Activated CD8-positive, alpha-beta memory T cell treated with anti-CD3 and anti-CD28 coated beads for 1 hour (primary cell): ENCODE data around the gene BTD.
A peak's percentile ranks its signal among the peaks of the same experiment; 100 is the strongest.

ENCODE experiments used
- DNase-seq, 2 donors: peaks; one replicate each; pipeline ENCODE4 v3.0.0-alpha.2; 2020; ENCODE audit warnings: low read depth in 1 of 2; ENCODE audit errors: extremely low read depth in 1 of 2

Gene BTD

DNA sequence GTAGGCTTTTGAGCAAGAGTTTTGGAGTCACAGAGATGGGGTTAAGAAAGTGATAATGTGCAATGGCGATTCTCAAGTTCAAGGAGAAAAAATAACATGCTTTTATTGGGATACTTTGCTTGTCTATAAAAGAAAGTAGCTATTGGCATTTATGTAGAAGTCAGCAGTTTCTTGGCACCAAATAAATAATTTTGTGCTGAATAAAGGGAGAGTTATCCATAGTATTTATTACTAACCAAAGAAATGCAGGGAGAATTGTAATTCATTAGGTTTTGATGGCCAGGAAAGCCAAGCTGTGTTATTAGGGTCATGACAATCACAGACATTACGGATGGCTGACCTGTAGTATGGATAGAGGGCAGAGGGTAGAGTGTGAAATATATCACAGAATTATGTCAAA lies 33.1 kb downstream of the BTD start:
- DNase-seq = no peak

DNA sequence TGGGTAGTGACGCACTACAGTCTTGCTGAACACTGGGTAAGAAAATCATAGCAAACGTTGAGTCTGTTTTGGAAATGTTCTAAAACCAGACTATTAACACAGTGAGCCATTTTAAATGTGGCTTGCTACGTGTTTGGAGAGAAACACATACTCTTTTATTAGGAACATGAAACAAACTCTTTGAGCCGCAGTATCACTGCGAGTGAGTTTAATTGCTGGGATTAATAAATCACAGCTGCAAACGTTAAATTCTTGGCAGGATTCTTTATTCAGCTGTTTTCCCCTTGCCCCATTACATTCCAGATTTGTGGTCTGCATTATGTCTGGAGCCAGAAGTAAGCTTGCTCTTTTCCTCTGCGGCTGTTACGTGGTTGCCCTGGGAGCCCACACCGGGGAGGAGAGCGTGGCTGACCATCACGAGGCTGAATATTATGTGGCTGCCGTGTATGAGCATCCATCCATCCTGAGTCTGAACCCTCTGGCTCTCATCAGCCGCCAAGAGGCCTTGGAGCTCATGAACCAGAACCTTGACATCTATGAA lies 33.6 kb downstream of the BTD start:
- DNase-seq = no peak

DNA sequence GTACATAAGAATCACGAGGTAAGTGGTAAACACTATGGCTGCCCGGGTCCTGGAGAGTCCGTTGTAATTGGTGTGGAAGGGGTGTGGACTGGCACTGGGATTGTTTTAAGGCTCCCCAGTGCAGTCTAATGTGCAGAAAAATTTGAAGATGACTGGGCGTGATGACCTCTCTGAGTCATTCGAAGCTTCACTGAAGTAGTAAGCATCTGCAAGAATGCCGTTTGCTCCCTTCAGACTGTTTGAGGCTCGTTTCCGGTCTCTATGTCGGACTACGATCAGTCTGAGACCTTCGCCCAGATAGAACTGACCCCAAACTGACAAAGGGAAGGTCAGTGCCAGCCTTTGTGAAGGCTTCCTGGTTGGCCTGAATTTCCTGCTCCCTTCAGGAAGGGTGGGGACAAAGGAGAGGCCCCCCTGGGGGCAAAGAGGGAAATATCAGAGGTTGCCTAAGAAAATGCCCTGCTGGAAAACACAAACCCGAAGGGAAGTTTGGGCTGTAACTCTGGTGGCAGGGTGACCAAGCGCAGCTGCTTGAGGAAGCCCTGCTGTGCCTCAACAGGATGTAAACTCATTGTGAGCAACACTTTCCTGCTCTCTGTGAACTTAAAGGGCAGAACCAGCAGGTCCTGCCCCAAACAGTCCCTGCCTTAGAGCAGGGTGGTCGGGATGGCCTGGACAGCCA lies 34.6 kb downstream of the BTD start:
- no peak for DNase-seq

DNA sequence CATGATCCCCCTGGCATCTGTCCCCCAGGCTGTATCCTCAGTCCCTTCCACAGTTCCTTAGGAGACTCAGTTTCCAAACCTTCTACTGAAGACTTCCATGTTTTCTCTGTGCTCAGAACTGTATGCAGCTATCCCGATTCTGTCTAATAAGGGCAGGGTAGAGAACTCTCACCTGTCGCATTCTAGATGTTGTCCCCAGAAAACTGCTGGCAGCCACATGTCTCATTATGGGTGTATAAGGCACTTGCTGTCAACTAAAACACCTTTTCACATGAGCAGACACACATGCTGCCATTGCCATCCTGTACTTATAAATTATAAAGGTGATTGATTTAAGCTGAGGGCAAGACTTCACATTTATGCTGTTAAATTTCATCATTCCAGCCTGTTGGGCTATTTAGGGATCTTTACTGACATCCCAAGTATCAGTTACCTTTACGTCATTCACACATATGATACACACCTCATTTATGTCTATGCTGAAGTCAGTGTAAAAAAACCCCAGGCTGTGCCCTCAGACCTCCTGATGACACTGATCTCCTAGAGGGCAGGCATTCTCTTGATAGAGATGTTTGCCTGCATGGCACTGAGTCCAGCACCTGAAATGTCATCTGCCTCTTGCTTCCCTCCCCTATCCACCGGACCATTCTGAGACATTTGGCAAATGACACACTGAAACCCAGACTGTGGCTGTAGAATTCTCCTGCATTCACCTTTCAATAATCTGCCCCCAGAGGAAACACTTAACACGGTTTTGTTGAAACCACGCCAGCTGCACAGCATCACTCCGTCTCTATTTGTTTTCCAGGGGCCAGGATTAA lies 35.8 kb downstream of the BTD start:
- DNase-seq = no peak

GRCh38 chr3:15638193-15638890 lies 36.8 kb downstream of the BTD start:
- no peak for DNase-seq

DNA sequence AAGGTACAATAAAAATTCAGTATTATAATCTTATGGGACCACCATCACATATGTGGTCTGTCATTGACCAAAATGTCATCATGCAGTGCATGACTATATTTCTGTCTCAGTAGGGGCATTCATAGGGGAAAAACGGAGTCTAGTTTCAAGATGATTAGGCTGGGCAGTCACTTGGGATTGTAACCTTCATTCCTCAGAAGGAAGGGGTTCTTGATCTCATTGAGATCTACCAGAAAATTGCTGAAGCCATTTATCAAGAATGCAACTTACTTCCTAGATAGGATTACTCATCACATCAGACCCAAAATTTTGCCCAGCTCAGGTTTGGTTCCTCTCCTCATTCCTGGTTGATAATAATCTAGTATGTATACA lies 37.3 kb downstream of the BTD start:
- no peak for DNase-seq

DNA sequence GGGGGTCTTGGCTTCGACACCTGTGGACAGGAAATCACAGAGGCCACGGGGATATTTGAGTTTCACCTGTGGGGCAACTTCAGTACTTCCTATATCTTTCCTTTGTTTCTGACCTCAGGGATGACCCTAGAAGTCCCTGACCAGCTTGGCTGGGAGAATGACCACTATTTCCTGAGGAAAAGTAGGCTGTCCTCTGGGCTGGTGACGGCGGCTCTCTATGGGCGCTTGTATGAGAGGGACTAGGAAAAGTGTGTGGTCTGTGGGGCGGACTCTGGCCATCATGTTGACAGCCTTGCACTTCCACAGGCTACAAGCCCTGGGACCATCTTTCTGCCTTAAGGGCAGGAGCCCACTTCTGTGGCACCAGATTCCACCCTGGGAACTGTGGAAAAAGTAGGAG lies 43.7 kb downstream of the BTD start:
- DNase-seq = no peak

DNA sequence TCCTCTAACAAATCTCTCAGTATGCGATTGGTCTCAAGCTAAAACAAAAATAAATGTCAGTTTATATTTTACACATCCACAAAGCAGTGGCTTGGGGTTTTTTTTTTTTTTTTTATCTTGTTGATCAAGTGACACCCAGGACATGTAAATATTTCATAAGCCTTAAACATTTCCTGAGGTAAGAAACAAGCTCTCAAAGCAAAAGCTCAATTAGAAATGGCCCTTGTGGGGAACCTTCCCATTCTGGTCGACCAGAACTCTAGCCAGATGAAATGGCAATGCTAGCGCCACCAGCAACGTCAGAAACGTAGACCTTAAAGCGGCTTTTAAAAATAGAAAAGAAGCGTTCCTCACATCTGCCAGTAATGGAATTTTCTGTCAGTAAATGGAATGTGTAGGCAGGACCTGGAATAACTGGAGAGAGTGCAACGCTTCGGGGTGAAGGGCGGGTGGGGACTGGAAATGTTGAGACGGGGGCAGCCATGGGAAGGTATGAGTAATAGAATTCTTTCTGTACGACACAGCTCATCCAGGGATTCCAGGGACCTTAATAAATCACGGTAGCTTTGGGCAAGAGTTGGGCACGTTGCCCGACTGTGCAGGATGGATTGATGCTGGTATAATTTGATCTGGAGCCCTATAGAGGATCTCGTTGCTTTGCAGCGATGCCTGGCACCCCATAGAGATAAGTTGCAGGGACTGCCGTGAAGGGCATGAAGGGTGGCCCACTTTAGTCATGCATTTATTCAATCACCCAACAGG lies 44.4 kb downstream of the BTD start:
- no peak for DNase-seq

- no peak for DNase-seq
Measured at GRCh38 chr3:15646851-15647511, 45.4 kb downstream of the BTD start.

DNA sequence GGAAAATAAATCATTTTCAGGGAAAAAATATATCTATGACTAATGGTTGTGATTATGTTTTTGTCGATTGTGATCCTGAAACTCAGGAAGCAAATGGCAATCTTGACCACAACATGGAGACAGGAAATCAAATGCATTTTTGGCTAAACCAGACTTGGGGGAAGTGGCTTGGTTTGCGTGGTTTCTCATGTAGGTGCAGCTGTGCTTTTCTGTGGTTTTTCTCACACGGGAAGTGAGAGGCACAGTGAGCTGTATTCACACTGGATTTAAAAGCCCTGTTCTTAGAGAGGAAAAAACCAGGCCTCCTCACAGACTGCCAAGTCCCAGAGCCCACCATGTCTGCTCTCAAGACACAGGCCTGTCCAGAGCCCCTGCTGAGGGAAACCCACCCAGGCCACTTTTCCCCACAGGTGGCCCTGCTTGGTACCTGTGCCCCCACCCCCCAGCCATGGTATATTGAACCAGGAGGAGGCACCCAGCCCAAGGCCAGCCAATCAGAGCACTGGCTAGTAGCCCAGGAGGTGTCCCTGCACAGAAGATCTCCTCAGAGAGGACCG lies 46.1 kb downstream of the BTD start:
- peak in 1 of 2 donors; percentile 11 for DNase-seq

GRCh38 chr3:15649341-15649740 lies 47.8 kb downstream of the BTD start:
- DNase-seq = no peak

DNA sequence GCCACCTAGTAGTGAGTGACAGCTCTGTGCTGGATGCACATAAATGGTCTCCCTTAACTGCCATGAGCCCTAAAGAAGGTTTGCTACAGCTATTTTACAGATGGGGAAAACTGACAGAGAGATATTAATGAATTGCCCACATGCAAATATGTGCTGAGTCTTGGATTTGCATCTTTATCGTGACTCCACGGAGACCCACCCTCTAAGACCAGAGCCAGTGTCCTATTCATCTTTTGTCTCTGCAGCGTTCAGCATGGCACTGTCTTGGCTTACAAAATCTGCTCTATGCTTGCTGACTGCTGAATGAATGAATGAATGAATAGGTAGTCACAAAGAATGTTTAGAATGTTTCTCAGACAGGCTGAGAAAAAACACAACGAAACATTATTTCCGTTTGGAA lies 48.3 kb downstream of the BTD start:
- no peak for DNase-seq

- DNase-seq = no peak
Measured at GRCh38 chr3:15651396-15651795, 49.9 kb downstream of the BTD start.

DNA sequence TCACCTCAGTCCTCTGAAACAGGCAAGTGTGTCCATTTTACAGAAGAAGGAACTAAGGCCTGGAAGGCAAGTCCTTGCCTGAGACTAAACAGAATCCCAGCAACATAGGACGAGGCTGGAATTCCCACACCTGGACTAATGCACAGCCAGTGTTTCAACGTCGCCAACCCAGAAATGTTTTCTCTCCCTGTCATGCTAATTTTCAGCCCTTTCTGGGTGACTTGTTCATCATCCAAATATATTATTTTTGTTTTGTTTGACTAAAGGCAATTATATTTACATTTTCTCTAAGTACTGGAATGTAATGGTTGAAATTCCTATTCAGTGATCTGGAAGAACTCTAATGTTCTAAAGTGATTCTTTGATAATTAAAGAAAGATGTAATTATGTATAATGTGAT lies 51.8 kb downstream of the BTD start:
- no peak for DNase-seq

- no peak for DNase-seq
Measured at GRCh38 chr3:15654127-15654526, 52.6 kb downstream of the BTD start.

DNA sequence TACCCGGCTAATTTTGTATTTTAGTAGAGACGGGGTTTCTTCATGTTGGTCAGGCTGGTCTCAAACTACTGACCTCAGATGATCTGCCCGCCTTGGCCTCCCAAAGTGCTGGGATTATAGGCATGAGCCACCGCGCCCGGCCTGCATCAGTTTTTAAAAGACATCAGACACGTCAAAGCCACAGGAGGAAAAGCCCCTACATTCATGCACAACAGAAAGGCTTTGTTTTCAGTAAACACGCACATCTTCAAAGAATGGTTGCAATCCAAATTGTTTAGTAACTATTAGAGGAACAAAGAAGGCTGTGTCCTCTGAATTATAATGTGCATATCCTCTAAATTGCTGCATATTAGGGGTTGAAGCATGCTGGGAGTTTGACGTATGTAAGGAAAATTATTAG lies 53.3 kb downstream of the BTD start:
- DNase-seq = no peak

GRCh38 chr3:15656342-15656741 lies 54.8 kb downstream of the BTD start:
- DNase-seq = no peak

DNA sequence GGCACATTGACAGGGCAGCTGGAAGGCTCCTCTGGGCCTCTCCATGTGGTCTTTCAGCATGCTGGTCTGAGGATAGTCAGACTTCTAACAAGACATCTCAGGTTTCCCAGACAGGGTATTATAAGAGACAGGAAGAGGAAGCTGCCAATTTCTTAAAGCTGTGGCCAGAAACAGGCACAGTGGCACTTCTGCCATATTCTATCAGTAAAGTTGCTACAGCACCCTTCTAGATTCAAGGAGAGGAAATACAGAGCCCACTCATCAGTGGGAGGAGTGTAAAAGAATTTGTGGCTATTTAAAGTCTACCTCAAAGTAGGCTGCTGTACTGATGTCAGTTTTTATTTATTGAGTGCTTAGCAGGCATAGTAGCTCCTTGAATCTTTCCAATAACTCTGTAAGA lies 55.5 kb downstream of the BTD start:
- no peak for DNase-seq

GRCh38 chr3:15659254-15659975 lies 57.9 kb downstream of the BTD start:
- no peak for DNase-seq
